Endothelial cell (in vitro differentiated cells): ENCODE results near the gene DMD. TPM values are rescaled to one million over a fixed set of nuclear protein-coding genes. Genes with fewer than 3 reads are reported as not detected.

Experiments
- DNase-seq: peaks from one replicate; pipeline ENCODE4 v3.0.0; 2021; ENCODE audit warnings: low spot score
- H3K27ac Mint-ChIP-seq: one replicate; pipeline ENCODE4 v1.8.0; 2021; ENCODE audit warnings: mixed read lengths, inconsistent platforms; ENCODE audit not compliant: unreplicated experiment
- H3K27me3 Mint-ChIP-seq: one replicate; pipeline ENCODE4 v1.8.0; 2021; ENCODE audit warnings: mild to moderate bottlenecking, moderate library complexity, mixed read lengths, inconsistent platforms; ENCODE audit not compliant: unreplicated experiment
- H3K36me3 Mint-ChIP-seq: one replicate; pipeline ENCODE4 v1.8.0; 2021; ENCODE audit warnings: mild to moderate bottlenecking, low read depth, mixed read lengths, inconsistent platforms; ENCODE audit not compliant: unreplicated experiment
- H3K4me1 Mint-ChIP-seq: one replicate; pipeline ENCODE4 v1.8.0; 2021; ENCODE audit warnings: mild to moderate bottlenecking, mixed read lengths, inconsistent platforms; ENCODE audit not compliant: unreplicated experiment
- H3K4me3 Mint-ChIP-seq: one replicate; pipeline ENCODE4 v1.8.0; 2021; ENCODE audit warnings: mild to moderate bottlenecking, mixed read lengths, inconsistent platforms; ENCODE audit not compliant: unreplicated experiment
- H3K9me3 Mint-ChIP-seq: one replicate; pipeline ENCODE4 v1.8.0; 2021; ENCODE audit warnings: mixed read lengths, inconsistent platforms; ENCODE audit not compliant: unreplicated experiment
- total RNA-seq: library from RNA; stranded (reverse); fragmentation: NEBNext Ultra II Directional; extraction: Animal tissue kit (Norgen Biotek cat#: 25700); gene quantifications from one replicate; pipeline ENCODE4 v1.2.1, GENCODE V29; 2021; ENCODE audit not compliant: unreplicated experiment
- TF ChIP-seq, protein P1 (sequence below): fragments of 200-600 bp; sonication (generic); IDR thresholded peaks from one replicate; pipeline ENCODE4 v1.5.0; 2021; ENCODE audit warnings: antibody characterized with exemption; ENCODE audit not compliant: unreplicated experiment

The DMD gene
- total RNA-seq, 1 donor from 2014 or later: 5.5 TPM

DNA sequence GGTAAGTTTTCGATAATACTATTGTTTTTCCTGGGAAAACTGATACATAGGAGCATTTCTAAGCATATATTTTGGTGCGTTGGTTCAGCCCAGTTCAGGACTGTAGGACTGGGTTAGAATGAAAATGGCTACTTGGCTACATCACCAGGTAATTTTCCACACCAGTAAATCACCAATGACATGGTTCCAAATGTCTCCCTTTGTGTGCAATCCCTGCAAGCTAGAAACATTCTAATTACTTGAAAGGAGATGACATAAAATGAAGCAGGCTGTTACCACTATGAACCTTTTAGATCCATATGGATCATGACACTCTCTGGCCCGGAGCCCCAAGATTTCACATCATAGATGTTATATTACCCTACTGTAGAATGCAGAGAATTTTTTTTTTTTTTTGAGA lies 1562.1 kb downstream of the DMD start:
- Mint-ChIP-seq H3K4me3 (no peak overlapping the region), H3K9me3 (no peaks in the 10 kb centered on the region), H3K4me1 (no peaks in the 10 kb centered on the region), H3K27ac (no peak overlapping the region), H3K27me3 (no peaks in the 10 kb centered on the region), H3K36me3 (no peaks in the 10 kb centered on the region)
- TF ChIP-seq, protein P1, sequence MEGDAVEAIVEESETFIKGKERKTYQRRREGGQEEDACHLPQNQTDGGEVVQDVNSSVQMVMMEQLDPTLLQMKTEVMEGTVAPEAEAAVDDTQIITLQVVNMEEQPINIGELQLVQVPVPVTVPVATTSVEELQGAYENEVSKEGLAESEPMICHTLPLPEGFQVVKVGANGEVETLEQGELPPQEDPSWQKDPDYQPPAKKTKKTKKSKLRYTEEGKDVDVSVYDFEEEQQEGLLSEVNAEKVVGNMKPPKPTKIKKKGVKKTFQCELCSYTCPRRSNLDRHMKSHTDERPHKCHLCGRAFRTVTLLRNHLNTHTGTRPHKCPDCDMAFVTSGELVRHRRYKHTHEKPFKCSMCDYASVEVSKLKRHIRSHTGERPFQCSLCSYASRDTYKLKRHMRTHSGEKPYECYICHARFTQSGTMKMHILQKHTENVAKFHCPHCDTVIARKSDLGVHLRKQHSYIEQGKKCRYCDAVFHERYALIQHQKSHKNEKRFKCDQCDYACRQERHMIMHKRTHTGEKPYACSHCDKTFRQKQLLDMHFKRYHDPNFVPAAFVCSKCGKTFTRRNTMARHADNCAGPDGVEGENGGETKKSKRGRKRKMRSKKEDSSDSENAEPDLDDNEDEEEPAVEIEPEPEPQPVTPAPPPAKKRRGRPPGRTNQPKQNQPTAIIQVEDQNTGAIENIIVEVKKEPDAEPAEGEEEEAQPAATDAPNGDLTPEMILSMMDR: no peak
- DNase-seq: no peak

DNA sequence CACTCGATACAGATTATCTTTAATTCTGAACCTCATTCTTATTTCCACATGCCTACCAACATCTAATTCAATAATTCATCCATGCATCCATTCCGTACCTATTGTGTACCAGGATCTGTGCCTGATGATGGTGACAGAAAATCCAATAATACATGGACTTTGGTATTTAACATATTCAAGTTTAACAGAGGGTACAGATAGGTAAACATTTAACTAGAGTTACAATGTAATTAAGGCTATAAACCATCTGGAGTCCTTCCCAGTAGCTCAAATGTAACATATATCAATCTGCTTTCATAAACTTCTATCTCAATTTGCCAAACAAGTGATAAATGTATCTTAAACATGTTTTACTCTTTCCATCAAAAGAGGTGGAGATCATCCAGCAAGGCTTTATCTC lies 1578.0 kb downstream of the DMD start:
- TF ChIP-seq, protein P1: no peak
- H3K36me3 Mint-ChIP-seq: no peaks in the 10 kb centered on the region
- DNase-seq: no peak
- no peaks in the 10 kb centered on the region for H3K4me1 Mint-ChIP-seq
- no peak overlapping the region for H3K4me3 Mint-ChIP-seq
- H3K9me3 Mint-ChIP-seq: no peaks in the 10 kb centered on the region
- no peak overlapping the region for H3K27ac Mint-ChIP-seq
- no peaks in the 10 kb centered on the region for H3K27me3 Mint-ChIP-seq

DNA sequence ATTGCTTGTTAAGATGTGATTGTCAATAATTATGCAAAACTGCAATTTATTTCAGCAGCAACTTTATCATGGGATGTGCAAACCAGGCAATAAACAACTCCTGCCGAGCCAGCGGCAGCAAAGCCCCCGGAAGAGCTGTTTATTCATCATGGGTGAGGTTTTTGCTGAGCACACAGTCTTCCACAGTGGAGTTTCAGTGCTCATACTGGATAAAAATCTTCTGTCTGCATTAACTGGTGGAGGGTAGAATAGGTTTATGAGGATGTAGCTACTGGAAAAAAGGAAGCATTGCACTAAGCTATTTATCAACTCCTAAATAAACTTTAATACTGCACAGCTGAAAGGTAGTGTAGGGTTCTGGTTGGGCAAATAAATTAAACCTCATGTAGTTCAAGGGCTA lies 1582.2 kb downstream of the DMD start:
- Mint-ChIP-seq H3K36me3 (no peaks in the 10 kb centered on the region), H3K4me3 (no peak overlapping the region), H3K4me1 (peaks cover 4% of the 10 kb centered on the region), H3K9me3 (no peaks in the 10 kb centered on the region), H3K27me3 (no peaks in the 10 kb centered on the region), H3K27ac (no peak overlapping the region)
- TF ChIP-seq, protein P1: no peak
- no peak for DNase-seq

DNA sequence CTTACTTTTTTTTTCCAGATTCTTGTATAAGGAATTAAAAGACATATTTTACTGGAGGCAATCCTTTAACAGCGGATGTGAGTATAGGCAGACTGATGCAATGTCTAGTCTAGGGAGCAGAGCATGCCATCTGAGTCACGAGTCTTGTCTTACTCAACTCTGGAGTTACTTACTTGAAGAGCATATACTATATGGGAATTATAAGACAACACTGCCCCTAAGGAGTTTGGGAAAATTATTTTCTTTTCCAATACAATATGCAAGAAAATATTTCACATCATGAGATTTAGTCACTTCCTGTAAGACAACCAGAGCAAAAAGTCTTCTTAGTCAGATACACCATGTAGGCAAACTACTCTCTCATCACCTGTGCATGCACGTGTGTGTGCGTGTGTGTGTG lies 1602.2 kb downstream of the DMD start:
- no peak for DNase-seq
- no peaks in the 10 kb centered on the region for H3K4me1 Mint-ChIP-seq
- H3K4me3 Mint-ChIP-seq: no peak overlapping the region
- H3K27me3 Mint-ChIP-seq: no peaks in the 10 kb centered on the region
- TF ChIP-seq, protein P1: no peak
- no peak overlapping the region for H3K27ac Mint-ChIP-seq
- no peaks in the 10 kb centered on the region for H3K36me3 Mint-ChIP-seq
- H3K9me3 Mint-ChIP-seq: no peaks in the 10 kb centered on the region

DNA sequence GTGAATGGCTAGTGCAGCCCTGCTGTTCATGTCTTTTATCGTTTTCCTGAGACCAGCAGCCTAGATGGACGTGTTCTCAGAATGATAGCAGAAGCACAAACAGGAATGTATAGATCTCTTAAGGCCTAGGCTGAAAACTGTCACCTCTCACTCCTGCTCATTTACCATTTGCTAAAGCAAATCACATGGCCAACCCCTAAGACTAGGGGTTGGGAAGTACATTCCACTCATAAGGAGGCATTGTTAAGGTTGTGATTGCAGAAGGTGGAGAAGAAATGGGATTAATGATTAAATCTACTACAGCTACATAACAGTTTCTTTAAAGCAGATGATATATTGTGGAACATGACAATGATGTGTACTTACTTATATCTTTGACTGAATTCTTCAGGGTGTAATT lies 1602.7 kb downstream of the DMD start:
- H3K27me3 Mint-ChIP-seq: no peaks in the 10 kb centered on the region
- H3K36me3 Mint-ChIP-seq: no peaks in the 10 kb centered on the region
- no peak for DNase-seq
- TF ChIP-seq, protein P1: no peak
- H3K9me3 Mint-ChIP-seq: no peaks in the 10 kb centered on the region
- no peak overlapping the region for H3K4me3 Mint-ChIP-seq
- H3K4me1 Mint-ChIP-seq: no peaks in the 10 kb centered on the region
- no peak overlapping the region for H3K27ac Mint-ChIP-seq
